AG09319 (cell line): ENCODE data around the gene GNB5.

Experiments used
- DNase-seq: peaks from one replicate; pipeline ENCODE4 v3.0.0-alpha.2; 2010; ENCODE audit warnings: low read depth; ENCODE audit errors: extremely low read depth
- TF ChIP-seq, protein P1 (sequence below): IDR thresholded peaks from 2 replicates; pipeline ENCODE4 v1.5.1; 2011; ENCODE audit warnings: low read depth, mild to moderate bottlenecking, inconsistent platforms, low read length, moderate library complexity

The GNB5 gene

DNA sequence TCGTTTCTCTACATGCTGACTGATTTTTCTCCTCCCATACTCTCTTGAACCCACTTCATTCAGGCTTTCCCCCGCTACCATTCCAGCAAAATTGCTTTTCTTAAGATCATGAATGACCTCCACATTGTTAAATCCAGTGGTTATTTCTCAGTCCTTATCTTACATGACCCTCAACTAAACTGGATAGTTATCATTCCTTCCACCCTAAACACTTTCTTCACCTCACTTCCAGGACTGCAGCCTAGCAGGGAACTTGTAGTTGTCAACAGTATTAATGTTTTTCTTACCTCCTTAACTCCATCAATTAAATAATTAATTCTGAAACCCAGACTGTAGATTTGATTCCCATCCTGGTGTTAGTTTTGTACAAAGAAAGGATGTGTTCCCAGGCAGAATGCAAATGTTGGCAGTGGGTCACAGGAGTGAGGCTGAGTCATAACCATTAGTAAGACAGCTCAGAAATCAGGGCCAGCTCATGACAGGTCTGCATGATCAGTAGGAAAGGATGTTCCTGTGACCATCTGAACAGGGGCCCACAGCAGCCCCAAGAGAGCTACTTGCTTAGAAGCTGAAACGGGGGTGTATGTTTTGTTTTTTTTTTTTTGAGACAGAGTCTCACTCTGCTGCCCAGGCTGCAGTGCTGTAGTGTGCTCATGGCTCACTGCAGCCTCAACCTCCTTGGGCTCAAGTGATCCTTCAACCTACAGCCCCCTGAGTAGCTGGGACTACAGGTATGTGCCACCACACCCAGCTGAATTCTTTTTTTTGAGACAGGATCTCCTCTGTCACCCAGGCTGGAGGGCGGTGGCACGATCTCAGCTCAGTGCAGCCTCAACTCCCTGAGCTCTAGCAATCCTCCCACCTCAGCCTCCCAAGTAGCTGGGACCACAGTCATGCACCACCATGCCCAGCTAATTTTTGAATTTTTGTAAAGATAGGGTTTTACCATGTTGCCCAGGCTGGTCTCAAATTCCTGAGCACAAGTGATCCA is 87.7 kb downstream of the GNB5 start:
- TF ChIP-seq, protein P1, sequence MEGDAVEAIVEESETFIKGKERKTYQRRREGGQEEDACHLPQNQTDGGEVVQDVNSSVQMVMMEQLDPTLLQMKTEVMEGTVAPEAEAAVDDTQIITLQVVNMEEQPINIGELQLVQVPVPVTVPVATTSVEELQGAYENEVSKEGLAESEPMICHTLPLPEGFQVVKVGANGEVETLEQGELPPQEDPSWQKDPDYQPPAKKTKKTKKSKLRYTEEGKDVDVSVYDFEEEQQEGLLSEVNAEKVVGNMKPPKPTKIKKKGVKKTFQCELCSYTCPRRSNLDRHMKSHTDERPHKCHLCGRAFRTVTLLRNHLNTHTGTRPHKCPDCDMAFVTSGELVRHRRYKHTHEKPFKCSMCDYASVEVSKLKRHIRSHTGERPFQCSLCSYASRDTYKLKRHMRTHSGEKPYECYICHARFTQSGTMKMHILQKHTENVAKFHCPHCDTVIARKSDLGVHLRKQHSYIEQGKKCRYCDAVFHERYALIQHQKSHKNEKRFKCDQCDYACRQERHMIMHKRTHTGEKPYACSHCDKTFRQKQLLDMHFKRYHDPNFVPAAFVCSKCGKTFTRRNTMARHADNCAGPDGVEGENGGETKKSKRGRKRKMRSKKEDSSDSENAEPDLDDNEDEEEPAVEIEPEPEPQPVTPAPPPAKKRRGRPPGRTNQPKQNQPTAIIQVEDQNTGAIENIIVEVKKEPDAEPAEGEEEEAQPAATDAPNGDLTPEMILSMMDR: no peak
- no peak for DNase-seq

DNA sequence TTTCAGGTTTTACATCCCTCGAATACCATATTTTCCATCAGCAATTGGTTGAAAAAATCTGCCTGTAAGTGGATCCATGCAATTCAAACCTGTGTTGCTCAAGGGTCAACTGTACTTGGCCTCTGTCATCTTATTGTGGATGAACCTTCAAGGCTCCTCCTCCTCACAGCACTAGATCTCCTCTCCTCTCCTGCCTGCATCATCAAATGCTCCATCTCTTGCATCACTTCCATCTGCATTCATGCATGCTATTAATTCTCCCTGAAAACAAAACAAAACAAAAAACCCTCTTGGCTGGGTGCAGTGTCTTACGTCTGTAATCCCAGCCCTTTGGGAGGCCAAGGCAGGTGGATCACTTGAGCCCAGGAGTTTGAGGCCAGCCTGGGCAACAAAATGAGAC is 88.7 kb downstream of the GNB5 start:
- TF ChIP-seq, protein P1: no peak
- peak; percentile 76 for DNase-seq

DNA sequence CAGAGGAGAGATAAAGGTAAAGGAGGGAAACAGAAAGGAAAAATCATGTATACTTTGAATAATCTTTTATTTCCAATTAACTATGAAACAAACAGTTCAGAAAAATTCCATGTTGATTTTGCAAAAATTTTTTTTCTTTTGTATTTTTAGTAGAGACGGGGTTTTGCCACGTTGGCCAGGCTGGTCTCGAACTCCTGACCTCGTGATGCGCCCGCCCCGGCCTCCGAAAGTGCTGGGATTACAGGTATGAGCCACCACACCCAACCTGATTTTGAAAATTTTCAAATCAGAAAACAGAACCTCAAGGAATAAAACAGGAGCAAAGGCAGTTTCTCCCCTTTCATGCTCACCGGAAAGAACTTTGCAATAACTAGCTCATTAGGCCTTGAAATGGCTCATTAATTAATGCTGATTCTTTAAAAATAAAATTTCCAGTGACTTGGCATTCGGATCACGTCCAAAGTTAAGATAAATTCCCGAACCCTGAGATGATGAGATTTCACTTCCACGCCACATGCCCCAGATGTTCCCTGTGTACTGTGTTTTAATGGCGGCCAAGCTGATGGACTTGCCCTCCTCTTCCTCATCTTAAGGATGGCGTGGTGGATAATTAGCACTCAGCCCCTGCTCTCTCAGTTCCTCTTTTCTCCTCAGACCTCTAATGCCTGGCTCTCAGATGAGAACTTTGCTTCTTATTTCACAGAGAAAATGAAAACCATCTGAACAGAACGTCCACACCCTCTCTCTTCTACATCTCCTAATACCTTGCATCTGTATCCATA is 89.5 kb downstream of the GNB5 start:
- no peak for DNase-seq
- TF ChIP-seq, protein P1: no peak

DNA sequence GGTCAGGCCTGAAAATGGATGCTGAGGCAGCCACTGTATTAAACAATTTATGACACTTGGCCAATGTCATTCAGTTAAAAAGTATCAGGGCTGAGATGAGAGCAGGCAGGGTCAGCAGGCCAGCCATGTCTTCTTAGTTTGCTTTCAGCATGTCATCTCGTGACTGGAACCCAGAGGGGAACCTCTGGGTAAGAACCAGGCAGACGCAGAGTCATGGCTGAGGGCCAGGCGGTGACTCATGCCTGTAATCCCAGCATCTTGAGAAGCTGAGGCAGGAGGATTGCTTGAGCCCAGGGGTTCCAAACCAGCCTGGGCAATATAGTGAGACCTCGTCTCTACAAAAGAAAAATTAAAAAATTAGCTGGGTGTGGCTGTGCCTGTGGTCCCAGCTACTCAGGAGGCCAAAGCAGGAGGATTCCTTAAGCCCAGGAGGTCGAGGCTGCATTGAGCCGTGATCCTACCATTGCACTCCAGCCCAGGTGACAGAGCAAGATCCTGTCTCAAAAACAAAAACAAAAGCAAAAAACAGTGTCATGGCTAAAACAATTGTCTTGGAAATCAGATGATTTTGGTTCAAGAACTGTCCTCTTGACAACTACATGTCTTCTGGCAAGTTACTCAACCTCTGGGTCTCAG is 90.3 kb downstream of the GNB5 start:
- peak; percentile 84 for DNase-seq
- TF ChIP-seq, protein P1: no peak

DNA sequence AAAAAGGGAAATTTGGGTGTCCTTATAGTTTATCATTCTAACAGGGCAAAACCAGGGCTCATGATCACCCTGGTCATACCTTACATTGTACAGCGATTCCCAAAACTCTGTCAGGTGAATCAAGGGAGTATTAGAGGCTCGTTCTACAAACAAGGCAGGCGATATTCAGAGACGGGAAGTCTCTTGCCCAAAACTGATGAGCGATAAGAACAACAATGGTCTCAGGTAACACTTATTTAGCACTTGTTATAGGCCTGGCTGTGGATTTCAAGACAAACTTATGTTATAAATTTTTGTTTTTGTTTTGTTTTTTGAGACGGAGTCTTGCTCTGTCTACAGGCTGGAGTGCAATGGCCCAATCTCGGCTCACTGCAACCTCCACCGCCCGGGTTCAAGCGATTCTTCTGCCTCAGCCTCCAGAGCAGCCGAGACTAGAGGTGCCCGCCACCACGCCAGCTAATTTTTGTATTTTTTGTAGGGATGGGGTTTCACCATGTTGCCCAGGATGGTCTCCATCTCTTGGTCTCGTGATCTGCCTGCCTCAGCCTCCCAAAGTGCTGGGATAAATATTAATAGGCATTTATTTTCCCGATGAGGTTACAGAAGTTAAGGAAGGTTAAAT is 91.4 kb downstream of the GNB5 start:
- no peak for DNase-seq
- TF ChIP-seq, protein P1: no peak

DNA sequence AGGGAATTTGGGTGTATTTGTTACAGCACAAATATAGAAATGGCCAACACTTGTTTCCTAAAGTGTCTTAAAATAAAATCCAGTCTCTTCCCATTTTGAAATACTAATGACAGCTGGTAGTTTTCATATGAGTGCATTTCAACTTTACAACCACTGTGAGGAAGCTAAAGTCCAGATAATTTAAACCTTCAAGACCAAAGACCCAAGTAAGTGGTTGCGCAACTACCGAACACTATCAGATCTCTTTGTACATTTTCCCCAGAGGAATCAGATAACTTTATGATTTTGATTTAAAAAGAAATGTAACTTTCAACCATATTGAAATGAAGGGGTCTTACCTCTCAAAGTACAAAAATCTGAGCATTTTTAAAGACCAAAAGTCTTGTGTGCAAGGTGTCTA is 92.9 kb downstream of the GNB5 start:
- no peak for DNase-seq
- TF ChIP-seq, protein P1: no peak
